Adrenal gland (tissue), 5 donors: ENCODE results near the gene SLC43A1.

Experiments used
- POLR2A ChIP-seq, 2 donors: fragments of 450-650 bp; IDR thresholded peaks; one replicate each; pipeline ENCODE4 v1.6.1; 2017; ENCODE audit warnings: antibody characterized with exemption in 2 of 2, mild to moderate bottlenecking in 2 of 2, moderate library complexity in 1 of 2
- TF ChIP-seq, protein P1 (sequence below), 6 experiments: fragments of 450-650 bp in 4 of 6; fragments of 200-600 bp in 2 of 6; sonication (generic) in 1 of 6; IDR thresholded peaks; 1 replicate in 5 of 6; 2 replicates in 1 of 6; pipeline versions ENCODE4 v1.5.1 to v1.8.0; 2016 to 2021; ENCODE audit warnings: antibody characterized with exemption in 6 of 6, mild to moderate bottlenecking in 2 of 6, moderate library complexity in 1 of 6
- donor health status: DM: no; HTN: no; CAD: no.

DNA sequence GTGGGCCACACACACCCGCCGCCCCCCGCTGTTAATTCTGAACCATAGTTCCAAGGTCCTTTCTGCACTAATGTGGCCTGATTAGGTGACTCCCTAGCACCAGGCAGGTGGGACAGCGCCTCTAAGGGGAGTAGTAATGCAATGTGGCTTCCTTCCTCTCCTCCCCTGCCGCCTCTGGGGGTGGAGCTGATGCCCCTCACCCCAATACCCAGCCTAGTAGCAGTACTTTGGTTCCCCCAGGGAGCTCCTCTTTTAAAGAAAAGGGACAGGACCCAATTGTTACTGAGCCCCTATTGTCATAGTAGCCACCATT is 40.7 kb downstream of the SLC43A1 start:
- TF ChIP-seq POLR2A (IDR thresholded peaks at IDR 0.05), result no peak
- TF ChIP-seq, protein P1, sequence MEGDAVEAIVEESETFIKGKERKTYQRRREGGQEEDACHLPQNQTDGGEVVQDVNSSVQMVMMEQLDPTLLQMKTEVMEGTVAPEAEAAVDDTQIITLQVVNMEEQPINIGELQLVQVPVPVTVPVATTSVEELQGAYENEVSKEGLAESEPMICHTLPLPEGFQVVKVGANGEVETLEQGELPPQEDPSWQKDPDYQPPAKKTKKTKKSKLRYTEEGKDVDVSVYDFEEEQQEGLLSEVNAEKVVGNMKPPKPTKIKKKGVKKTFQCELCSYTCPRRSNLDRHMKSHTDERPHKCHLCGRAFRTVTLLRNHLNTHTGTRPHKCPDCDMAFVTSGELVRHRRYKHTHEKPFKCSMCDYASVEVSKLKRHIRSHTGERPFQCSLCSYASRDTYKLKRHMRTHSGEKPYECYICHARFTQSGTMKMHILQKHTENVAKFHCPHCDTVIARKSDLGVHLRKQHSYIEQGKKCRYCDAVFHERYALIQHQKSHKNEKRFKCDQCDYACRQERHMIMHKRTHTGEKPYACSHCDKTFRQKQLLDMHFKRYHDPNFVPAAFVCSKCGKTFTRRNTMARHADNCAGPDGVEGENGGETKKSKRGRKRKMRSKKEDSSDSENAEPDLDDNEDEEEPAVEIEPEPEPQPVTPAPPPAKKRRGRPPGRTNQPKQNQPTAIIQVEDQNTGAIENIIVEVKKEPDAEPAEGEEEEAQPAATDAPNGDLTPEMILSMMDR (IDR thresholded peaks at IDR 0.05), result no peak
